Tibial artery (tissue), 4 donors: Measurements from ENCODE around the gene OR6F1.

ENCODE experiments used
- DNase-seq, 2 donors: peaks; one replicate each; pipeline ENCODE4 v3.0.0-alpha.2; 2019
- H3K27ac ChIP-seq, 2 donors: fragments of 200-600 bp; sonication (generic) in 1 of 2; 1 replicate in 1 of 2; 2 replicates in 1 of 2; pipeline ENCODE4 v1.5.1; 2018 to 2019; ENCODE audit warnings: mild to moderate bottlenecking in 1 of 2
- H3K27me3 ChIP-seq, 2 donors: fragments of 200-600 bp; sonication (generic) in 1 of 2; one replicate each; pipeline versions ENCODE4 v1.5.1 to v1.6.0; 2016 to 2019
- H3K36me3 ChIP-seq, 3 donors: fragments of 200-600 bp; sonication (generic) in 2 of 3; one replicate each; pipeline ENCODE4 v1.5.1; 2016 to 2019; ENCODE audit warnings: mild to moderate bottlenecking in 2 of 3
- H3K4me1 ChIP-seq, 4 donors: fragments of 200-600 bp; sonication (generic) in 2 of 4; 1 replicate in 3 of 4; 2 replicates in 1 of 4; pipeline ENCODE4 v1.5.1; 2016 to 2019
- H3K4me3 ChIP-seq, 2 donors: fragments of 200-600 bp; sonication (generic) in 1 of 2; 1 replicate in 1 of 2; 2 replicates in 1 of 2; pipeline ENCODE4 v1.5.1; 2018 to 2019; ENCODE audit warnings: mild to moderate bottlenecking in 2 of 2
- H3K9me3 ChIP-seq, 3 donors: fragments of 200-600 bp; sonication (generic) in 1 of 3; one replicate each; pipeline ENCODE4 v1.5.1; 2016 to 2019
- intact Hi-C: fragments of 100-400 bp; cut with DNase I; formaldehyde crosslinking; loops from one replicate; pipeline ENCODE4 v1.15.0; 2023; ENCODE audit warnings: low total_unique reads
- TF ChIP-seq, protein P1 (sequence below), 2 experiments: fragments of 200-600 bp in 1 of 2; fragments of 450-650 bp in 1 of 2; IDR thresholded peaks; one replicate each; pipeline ENCODE4 v1.5.1; 2017 to 2019; ENCODE audit warnings: antibody characterized with exemption in 2 of 2, mild to moderate bottlenecking in 1 of 2, moderate library complexity in 1 of 2

Gene OR6F1

GRCh38 chr1:247669225-247669624 lies 47.2 kb downstream of the OR6F1 start:
- Histone ChIP-seq H3K36me3 (no peaks in the 10 kb centered on the region), H3K27me3 (no peaks in the 10 kb centered on the region), H3K27ac (no peak overlapping the region), H3K4me3 (no peak overlapping the region), H3K9me3 (no peaks in the 10 kb centered on the region), H3K4me1 (no peaks in the 10 kb centered on the region)
- intact Hi-C loops, result no loop called here
- no peak for DNase-seq
- TF ChIP-seq, protein P1, sequence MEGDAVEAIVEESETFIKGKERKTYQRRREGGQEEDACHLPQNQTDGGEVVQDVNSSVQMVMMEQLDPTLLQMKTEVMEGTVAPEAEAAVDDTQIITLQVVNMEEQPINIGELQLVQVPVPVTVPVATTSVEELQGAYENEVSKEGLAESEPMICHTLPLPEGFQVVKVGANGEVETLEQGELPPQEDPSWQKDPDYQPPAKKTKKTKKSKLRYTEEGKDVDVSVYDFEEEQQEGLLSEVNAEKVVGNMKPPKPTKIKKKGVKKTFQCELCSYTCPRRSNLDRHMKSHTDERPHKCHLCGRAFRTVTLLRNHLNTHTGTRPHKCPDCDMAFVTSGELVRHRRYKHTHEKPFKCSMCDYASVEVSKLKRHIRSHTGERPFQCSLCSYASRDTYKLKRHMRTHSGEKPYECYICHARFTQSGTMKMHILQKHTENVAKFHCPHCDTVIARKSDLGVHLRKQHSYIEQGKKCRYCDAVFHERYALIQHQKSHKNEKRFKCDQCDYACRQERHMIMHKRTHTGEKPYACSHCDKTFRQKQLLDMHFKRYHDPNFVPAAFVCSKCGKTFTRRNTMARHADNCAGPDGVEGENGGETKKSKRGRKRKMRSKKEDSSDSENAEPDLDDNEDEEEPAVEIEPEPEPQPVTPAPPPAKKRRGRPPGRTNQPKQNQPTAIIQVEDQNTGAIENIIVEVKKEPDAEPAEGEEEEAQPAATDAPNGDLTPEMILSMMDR (IDR thresholded peaks at IDR 0.05), result no peak
